ENCODE data around the gene TACC3.
A peak's percentile ranks its signal among the peaks of the same experiment; 100 is the strongest.

TACC3 gene

DNA sequence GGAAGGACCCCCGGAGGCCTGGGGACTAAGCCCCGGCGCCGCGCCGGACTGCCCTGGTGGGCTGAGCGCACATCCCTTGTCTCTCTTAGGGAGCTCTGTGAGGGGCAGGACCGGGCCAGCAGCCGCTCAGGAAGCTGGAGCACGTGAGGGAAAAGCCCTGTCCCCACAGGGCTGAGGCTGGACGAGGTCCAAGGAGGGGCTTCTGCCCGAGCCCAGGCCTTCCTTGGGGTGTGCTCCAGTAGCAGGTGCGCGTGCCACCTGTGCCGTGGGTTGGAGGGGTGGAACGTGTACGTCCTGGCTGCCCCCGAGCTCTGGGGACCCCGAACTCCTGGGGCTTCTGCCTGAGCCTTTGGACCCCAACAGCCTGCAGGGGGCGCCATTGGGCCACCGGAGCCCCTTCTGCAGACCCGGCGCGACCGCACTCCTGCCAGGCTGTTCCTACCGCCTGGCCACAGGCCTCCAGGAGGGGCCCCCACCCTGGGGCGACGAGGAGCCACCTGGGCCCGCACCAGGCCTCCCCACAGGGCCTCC lies 27.2 kb downstream of the TACC3 start:
- peak; percentile 64 for DNase-seq

DNA sequence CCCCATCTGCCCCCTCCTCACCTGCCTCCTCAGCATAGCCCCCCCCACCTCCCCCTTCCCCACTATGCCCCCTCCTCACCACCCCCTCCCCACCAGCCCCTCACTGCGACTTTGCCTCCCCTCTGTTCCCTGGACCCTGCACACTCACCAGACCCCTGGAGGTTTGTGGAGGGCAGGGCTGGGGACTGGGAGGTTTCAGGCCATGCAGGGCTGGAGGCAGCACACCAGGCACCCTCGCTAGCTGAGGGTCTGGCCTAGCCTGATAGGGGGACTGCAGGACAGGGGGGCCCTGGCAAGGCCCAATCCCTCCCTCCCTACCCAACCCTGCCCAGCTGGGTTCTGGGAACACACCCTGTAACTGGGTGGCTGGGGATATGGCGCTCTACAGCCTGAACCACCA lies 28.0 kb downstream of the TACC3 start:
- DNase-seq: no peak

GRCh38 chr4:1749826-1750225 lies 28.5 kb downstream of the TACC3 start:
- no peak for DNase-seq

DNA sequence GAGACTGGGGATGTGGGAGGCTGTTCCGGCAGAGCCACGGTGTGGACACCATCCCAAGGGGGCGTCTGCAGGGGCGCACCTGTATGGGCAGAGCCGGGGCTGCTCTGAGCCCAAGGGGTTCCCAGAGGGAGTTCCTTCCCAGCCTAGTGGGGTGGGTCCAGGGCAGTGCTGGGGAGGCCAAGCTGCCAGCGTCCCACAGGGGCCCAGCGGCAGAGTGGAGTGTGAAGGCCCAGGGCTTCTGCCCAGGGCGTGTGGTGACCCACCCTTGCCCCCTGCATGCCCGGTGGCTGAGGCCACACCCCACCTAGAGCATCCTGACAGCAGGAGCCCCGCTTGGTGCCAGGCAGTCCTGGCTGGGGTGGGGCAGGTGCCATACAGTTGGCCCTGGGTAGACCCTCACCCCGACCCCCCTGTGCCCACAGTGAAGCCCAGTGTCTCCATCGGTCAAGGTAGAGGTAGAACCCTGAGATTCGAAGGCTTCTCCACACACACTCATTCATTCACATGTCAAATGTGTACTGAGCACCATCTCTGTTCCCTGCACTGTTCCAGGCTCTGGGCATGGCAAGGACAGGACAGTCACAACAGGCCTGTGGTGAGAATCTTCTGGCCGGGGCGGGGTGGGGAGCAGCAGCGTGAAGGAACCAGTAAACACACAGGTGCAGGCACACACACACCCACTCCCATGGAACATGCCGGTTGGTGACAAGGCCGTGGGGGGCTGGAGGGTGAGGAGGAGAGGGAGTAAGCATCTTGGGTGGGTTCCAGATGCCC lies 29.2 kb downstream of the TACC3 start:
- DNase-seq: no peak

- DNase-seq: no peak
Observed at GRCh38 chr4:1751155-1751918, 30.0 kb downstream of the TACC3 start.

GRCh38 chr4:1751919-1752283 lies 30.6 kb downstream of the TACC3 start:
- no peak for DNase-seq

DNA sequence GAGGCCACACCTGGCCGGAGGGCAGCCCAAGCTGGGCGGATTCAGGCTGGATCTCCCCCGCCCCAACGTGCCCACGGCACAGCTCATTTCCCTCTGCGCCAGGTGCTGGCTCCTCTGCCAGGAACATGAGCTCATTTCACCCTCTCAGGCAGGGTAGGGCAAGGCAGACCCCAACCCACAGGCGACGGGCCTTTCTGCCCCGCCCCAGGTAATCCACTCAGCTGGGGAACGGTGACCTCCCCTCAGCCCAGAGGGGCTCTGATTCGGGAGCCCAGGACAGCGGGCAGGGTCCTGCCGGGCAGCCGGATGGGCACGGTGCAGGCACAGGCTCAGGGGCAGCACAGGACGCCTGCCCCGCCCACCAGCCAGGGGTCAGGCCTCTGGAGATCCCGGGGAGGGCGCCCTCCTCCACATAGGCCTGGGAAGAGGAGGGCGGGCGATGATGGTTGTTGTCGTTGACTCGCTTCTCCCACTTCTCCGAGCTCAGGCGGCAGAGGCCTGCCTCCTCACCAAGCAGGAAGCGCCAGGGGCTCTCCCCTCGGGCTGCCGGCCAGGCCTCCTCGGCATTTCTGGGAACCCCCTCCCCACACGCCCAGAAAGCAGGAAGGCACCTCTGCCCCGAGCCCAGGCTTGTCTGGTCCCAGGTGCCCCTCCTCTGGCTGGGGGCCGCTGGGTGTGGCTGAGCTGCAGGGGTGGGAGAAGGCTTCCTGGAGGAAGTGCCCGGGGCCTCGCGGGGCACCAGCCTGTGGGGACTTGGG lies 31.1 kb downstream of the TACC3 start:
- no peak for DNase-seq

- DNase-seq: no peak
Observed at GRCh38 chr4:1753294-1753696, 32.0 kb downstream of the TACC3 start.

GRCh38 chr4:1753697-1754311 lies 32.5 kb downstream of the TACC3 start:
- no peak for DNase-seq

- DNase-seq: no peak
Observed at GRCh38 chr4:1754336-1754735, 33.0 kb downstream of the TACC3 start.

- DNase-seq: no peak
Observed at GRCh38 chr4:1755297-1755696, 34.0 kb downstream of the TACC3 start.

- no peak for DNase-seq
Observed at GRCh38 chr4:1756079-1756478, 34.8 kb downstream of the TACC3 start.

- DNase-seq: no peak
Observed at GRCh38 chr4:1756893-1757779, 35.8 kb downstream of the TACC3 start.

- no peak for DNase-seq
Observed at GRCh38 chr4:1757836-1758235, 36.5 kb downstream of the TACC3 start.

DNA sequence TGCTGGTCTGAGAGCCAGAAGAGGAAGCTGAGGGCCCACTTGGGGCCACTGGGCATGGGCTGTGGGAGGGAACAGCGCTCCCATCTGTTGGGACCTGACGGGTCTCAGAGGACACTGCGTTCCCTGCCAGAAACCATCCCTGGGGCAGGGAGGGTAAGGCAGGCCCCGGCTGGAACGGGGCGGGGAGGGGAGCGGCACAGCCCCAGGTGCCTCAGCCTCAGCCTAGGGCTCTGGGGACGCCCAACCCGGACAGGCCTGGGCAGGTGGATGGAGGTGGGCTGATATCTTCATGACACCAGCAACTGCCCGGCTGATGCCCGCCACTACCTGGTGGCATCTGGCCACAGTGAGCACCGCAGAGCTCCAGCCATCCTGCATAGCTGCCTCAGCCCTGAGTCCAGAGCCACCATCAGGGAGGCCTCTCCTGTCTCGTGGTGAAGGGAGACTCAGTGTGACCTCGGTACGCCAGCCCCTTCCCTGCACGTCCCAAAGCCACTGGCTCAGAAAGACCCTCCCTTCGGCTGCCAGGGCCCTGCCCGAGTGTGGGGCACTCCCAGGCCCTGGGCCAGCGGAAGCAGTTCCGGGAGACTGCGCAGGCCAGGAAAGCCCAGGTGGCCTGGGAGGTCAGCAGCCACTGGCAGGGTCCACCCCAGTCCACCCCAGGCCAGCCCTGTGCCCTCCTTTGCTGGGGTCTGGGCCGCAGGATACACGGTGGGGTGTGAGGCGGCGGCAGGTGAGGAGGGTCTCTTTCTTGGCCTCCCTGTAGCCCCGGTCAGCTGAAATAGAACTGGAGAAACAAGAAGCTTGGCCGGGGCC lies 37.2 kb downstream of the TACC3 start:
- DNase-seq: no peak

GRCh38 chr4:1759170-1759817 lies 38.0 kb downstream of the TACC3 start:
- DNase-seq: no peak

GRCh38 chr4:1759818-1760223 lies 38.5 kb downstream of the TACC3 start:
- no peak for DNase-seq

DNA sequence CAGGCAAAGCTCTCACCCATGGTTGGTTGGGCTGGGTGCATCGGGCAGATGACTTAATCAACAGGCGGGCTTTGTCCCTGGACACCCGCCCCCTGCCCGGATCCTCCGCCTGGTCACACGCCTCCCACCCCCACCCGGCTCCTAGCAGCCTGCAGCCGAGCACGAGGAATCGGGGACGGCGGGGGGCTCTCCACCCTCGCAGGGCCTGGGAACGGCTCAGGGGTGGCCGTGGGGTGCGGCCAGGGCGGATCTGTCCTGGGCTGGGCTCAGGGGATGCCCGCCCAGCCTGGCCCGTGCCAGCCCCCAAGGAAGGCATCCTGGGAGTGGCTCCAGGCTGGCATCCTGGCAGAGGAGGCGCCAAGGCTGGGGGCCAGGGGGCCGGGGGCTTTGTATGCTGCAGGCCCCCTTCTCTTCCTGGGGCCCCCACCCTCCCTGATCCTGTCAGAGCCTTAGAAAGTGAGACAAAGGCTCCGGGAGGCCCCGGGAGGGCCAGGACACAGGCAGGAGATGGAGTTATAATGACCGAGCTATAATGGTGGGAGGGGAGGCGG lies 39.3 kb downstream of the TACC3 start:
- DNase-seq: no peak

- no peak for DNase-seq
Observed at GRCh38 chr4:1761130-1761689, 39.9 kb downstream of the TACC3 start.
